NCI-H526 treated with DMSO at 0.1 percent for 48 hours (cell line): Measurements from ENCODE around the gene EEIG1.

Experiments used
- DNase-seq: peaks from one replicate; lab custom pipeline; 2025; lab: John Stamatoyannopoulos, UW

EEIG1 gene

GRCh38 chr9:127941062-127941960 lies 39.5 kb downstream of the EEIG1 start:
- no peak for DNase-seq

GRCh38 chr9:127940593-127940992 lies 40.2 kb downstream of the EEIG1 start:
- no peak for DNase-seq

GRCh38 chr9:127938298-127938690 lies 42.5 kb downstream of the EEIG1 start:
- DNase-seq: no peak

GRCh38 chr9:127937388-127938297 lies 43.1 kb downstream of the EEIG1 start, which contains the start of gene DPM2:
Gene DPM2 (minus strand): TSS chr9:127937854. CDS start chr9:127937820, 34 bp downstream.
- peak; percentile 70 for DNase-seq

- DNase-seq: no peak
These were observed 43.8 kb downstream of the EEIG1 start for GRCh38 chr9:127937056-127937387.

- no peak for DNase-seq
These were observed 44.4 kb downstream of the EEIG1 start for GRCh38 chr9:127936347-127936852.

- DNase-seq: no peak
These were observed 45.0 kb downstream of the EEIG1 start for GRCh38 chr9:127935765-127936221.

GRCh38 chr9:127934986-127935385 lies 45.8 kb downstream of the EEIG1 start:
- no peak for DNase-seq

- DNase-seq: no peak
These were observed 46.5 kb downstream of the EEIG1 start for GRCh38 chr9:127934248-127934647.

- DNase-seq: no peak
These were observed 49.5 kb downstream of the EEIG1 start for GRCh38 chr9:127931092-127931881.
